MM.1S (cell line): Measurements from ENCODE around the gene PLBD1.
A peak's percentile ranks its signal among the peaks of the same experiment; 100 is the strongest.

ENCODE experiments used
- DNase-seq: peaks from one replicate; pipeline ENCODE4 v3.0.0-alpha.2; 2015
- H2AFZ ChIP-seq: fragments of 300-600 bp; sonication (generic); 2 replicates; pipeline ENCODE4 v1.6.0; 2016; ENCODE audit warnings: antibody characterized with exemption, low read length
- H3F3A ChIP-seq: fragments of 300-600 bp; sonication (generic); 2 replicates; pipeline ENCODE4 v1.6.1; 2016; ENCODE audit warnings: mild to moderate bottlenecking, antibody characterized with exemption, low read length, moderate library complexity, mixed read lengths; ENCODE audit not compliant: insufficient read depth
- H3K27ac ChIP-seq: fragments of 300-600 bp; sonication (generic); 2 replicates; pipeline ENCODE4 v1.5.1; 2016; ENCODE audit warnings: mild to moderate bottlenecking, low read length
- H3K27me3 ChIP-seq: fragments of 300-600 bp; sonication (generic); replicated peaks from 2 replicates; pipeline ENCODE4 v1.6.0; 2016; ENCODE audit warnings: low read length; ENCODE audit not compliant: insufficient read depth
- H3K36me3 ChIP-seq: fragments of 300-600 bp; sonication (generic); replicated peaks from 2 replicates; pipeline ENCODE4 v1.6.1; 2016; ENCODE audit warnings: mild to moderate bottlenecking, low read length, mixed read lengths; ENCODE audit not compliant: insufficient read depth
- H3K4me1 ChIP-seq: fragments of 300-600 bp; sonication (generic); 2 replicates; pipeline ENCODE4 v1.6.1; 2016; ENCODE audit warnings: low read length, mixed read lengths
- H3K4me2 ChIP-seq: fragments of 300-600 bp; sonication (generic); 2 replicates; pipeline ENCODE4 v1.6.0; 2016; ENCODE audit warnings: low read depth, low read length
- H3K4me3 ChIP-seq: fragments of 300-600 bp; sonication (generic); 2 replicates; pipeline ENCODE4 v1.5.1; 2016; ENCODE audit warnings: low read length, mixed read lengths
- H3K79me2 ChIP-seq: fragments of 300-600 bp; sonication (generic); 2 replicates; pipeline ENCODE4 v1.6.1; 2016; ENCODE audit warnings: mixed run types, low read length, mixed read lengths
- H3K9ac ChIP-seq: fragments of 300-600 bp; sonication (generic); 2 replicates; pipeline ENCODE4 v1.6.1; 2016; ENCODE audit warnings: low read length, mixed read lengths
- H3K9me2 ChIP-seq: fragments of 300-600 bp; sonication (generic); replicated peaks from 2 replicates; pipeline ENCODE4 v1.6.1; 2016; ENCODE audit warnings: mild to moderate bottlenecking, low read length, mixed read lengths; ENCODE audit not compliant: insufficient read depth
- H3K9me3 ChIP-seq: fragments of 300-600 bp; sonication (generic); replicated peaks from 2 replicates; pipeline ENCODE4 v1.6.1; 2016; ENCODE audit warnings: mild to moderate bottlenecking, low read length, mixed read lengths; ENCODE audit not compliant: insufficient read depth
- H4K20me1 ChIP-seq: fragments of 300-600 bp; sonication (generic); 2 replicates; pipeline ENCODE4 v1.6.1; 2016; ENCODE audit warnings: mild to moderate bottlenecking, low read length, moderate library complexity, mixed read lengths; ENCODE audit not compliant: insufficient read depth
- EZH2 ChIP-seq: fragments of 300-600 bp; sonication (generic); optimal IDR thresholded peaks from 2 replicates; pipeline ENCODE3; 2017; ENCODE audit warnings: low read depth, mild to moderate bottlenecking, antibody characterized with exemption, low read length, mixed read lengths
- EZH2phosphoT487 ChIP-seq: fragments of 300-600 bp; sonication (generic); IDR thresholded peaks from 2 replicates; pipeline ENCODE4 v1.6.1; 2018; ENCODE audit warnings: antibody characterized with exemption, low read length
- TF ChIP-seq, protein P1 (sequence below): fragments of 300-600 bp; sonication (generic); IDR thresholded peaks from 2 replicates; pipeline ENCODE4 v1.5.1; 2016; ENCODE audit warnings: antibody characterized with exemption, low read length, mixed read lengths

The PLBD1 gene

GRCh38 chr12:14471497-14471896, 96.2 kb downstream of the PLBD1 start:
- Histone ChIP-seq H2AFZ (no peak overlapping the region), H3K27me3 (no peaks in the 10 kb centered on the region), H3K9ac (no peak overlapping the region), H3K9me3 (no peaks in the 10 kb centered on the region), H3K27ac (no peak overlapping the region), H3K4me2 (no peak overlapping the region), H3F3A (no peaks in the 10 kb centered on the region; the same call in 1 of the 2 replicates), H3K9me2 (no peaks in the 10 kb centered on the region), H4K20me1 (no peaks in the 10 kb centered on the region), H3K4me3 (no peak overlapping the region), H3K4me1 (no peaks in the 10 kb centered on the region), H3K79me2 (no peaks in the 10 kb centered on the region), H3K36me3 (peaks cover 15% of the 10 kb centered on the region; the same call in 1 of the 2 replicates)
- no peak for DNase-seq
- TF ChIP-seq EZH2 (no peak), EZH2phosphoT487 (no peak)
- TF ChIP-seq, protein P1, sequence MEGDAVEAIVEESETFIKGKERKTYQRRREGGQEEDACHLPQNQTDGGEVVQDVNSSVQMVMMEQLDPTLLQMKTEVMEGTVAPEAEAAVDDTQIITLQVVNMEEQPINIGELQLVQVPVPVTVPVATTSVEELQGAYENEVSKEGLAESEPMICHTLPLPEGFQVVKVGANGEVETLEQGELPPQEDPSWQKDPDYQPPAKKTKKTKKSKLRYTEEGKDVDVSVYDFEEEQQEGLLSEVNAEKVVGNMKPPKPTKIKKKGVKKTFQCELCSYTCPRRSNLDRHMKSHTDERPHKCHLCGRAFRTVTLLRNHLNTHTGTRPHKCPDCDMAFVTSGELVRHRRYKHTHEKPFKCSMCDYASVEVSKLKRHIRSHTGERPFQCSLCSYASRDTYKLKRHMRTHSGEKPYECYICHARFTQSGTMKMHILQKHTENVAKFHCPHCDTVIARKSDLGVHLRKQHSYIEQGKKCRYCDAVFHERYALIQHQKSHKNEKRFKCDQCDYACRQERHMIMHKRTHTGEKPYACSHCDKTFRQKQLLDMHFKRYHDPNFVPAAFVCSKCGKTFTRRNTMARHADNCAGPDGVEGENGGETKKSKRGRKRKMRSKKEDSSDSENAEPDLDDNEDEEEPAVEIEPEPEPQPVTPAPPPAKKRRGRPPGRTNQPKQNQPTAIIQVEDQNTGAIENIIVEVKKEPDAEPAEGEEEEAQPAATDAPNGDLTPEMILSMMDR = no peak

DNA sequence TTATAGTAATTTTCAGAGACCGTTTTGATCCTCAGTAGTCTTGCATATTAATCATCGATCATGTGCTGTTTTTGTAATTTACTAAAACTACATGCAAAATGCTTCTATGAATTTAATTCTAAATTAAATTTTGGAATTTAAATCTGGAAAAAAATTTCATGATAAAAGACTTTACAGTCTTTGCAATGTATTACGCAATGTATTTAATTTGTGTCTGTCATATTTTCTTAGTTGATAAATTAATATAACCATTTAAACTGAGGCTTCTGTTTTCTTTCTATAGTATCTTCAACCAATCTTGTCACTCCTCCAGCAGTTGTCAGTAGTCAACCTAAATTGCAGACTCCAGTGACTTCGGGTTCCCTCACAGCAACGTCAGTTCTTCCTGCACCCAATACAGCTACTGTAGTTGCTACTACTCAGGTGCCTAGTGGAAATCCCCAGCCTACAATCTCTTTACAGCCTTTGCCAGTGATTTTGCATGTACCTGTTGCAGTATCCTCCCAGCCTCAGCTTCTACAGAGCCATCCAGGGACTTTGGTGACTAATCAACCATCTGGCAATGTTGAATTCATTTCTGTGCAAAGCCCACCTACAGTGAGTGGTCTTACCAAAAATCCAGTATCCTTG, 107.4 kb downstream of the PLBD1 start:
- Histone ChIP-seq H3K9ac (no peak overlapping the region), H2AFZ (no peak overlapping the region), H3K4me1 (no peaks in the 10 kb centered on the region), H3K9me3 (no peaks in the 10 kb centered on the region), H3K4me2 (no peak overlapping the region), H4K20me1 (no peaks in the 10 kb centered on the region), H3K9me2 (no peaks in the 10 kb centered on the region), H3K27ac (no peak overlapping the region), H3K36me3 (peaks cover 8% of the 10 kb centered on the region; the same call in 1 of the 2 replicates), H3F3A (no peaks in the 10 kb centered on the region), H3K79me2 (no peaks in the 10 kb centered on the region), H3K4me3 (no peak overlapping the region), H3K27me3 (no peaks in the 10 kb centered on the region)
- DNase-seq = no peak
- TF ChIP-seq EZH2 (no peak), EZH2phosphoT487 (no peak)
- TF ChIP-seq, protein P1 = no peak

DNA sequence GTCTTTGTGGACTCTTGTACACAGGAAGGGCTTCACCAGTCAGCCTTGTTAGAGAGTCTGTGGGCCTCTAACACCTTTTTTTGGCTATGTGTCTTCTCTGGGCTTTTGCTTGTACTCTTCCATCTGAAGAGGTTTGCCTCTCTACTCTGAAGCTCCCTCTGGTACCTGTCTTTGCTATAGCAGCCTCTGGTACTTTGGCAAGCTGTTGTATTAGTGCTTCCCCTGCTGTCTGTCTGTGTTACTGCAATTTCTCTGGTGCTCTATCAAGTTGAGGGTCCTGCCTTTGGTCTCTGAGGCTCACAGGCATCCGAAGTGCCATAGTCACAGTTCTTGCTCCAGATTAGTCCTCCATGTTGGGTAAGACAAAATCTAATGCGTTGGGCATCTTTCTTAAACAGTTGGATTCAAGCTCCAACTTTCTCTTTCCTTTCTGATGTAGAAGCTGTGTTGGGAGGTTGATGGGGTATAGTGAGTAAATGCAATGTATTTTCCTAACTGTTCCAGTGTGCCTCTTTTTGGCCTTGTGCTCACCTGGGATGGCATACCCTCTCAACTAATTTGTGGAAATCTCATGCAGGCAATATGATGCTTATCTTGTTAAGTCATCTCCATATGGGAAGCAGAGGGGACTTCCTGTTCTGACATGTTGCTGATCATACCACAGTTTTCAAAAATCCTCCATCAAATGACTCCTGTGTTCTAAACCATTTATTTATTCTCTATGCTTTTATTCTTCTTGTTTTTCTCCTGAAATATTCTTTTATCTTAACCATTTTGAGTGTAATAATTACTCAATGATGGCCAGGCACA, 113.4 kb downstream of the PLBD1 start:
- no peak overlapping the region for H3K4me3 ChIP-seq
- H3K79me2 ChIP-seq = no peaks in the 10 kb centered on the region
- no peaks in the 10 kb centered on the region for H3K4me1 ChIP-seq

More for the DNA sequence above, 113.4 kb downstream of the PLBD1 start:
- Histone ChIP-seq H3K9me2 (no peaks in the 10 kb centered on the region), H2AFZ (no peak overlapping the region), H4K20me1 (no peaks in the 10 kb centered on the region), H3K4me2 (no peak overlapping the region), H3K9me3 (no peaks in the 10 kb centered on the region), H3K9ac (no peak overlapping the region), H3K27me3 (no peaks in the 10 kb centered on the region), H3K27ac (no peak overlapping the region), H3F3A (no peaks in the 10 kb centered on the region), H3K36me3 (peaks cover 4% of the 10 kb centered on the region; the same call in 1 of the 2 replicates)
- peak; percentile 39 for DNase-seq
- TF ChIP-seq EZH2phosphoT487 = no peak
- TF ChIP-seq, protein P1 = peak; percentile 68
- TF ChIP-seq EZH2 = no peak
